B cell (primary cell): ENCODE data around the gene ARL14EPL.
"Not testable (repeated sequence)": the region's sequence is repeated elsewhere in the genome, so short reads cannot be mapped to it uniquely, and the experiment has no call there.

ENCODE experiments used
- EZH2 ChIP-seq: IDR thresholded peaks from 2 replicates; pipeline ENCODE4 v1.6.1; 2012; ENCODE audit warnings: borderline replicate concordance, low read depth, mild to moderate bottlenecking, moderate library complexity, low read length; ENCODE audit not compliant: insufficient read depth, poor library complexity, severe bottlenecking
- TF ChIP-seq, protein P1 (sequence below): fragments of 200-600 bp; IDR thresholded peaks from one replicate; pipeline ENCODE4 v1.8.0; 2022; ENCODE audit warnings: antibody characterized with exemption, mild to moderate bottlenecking

DNA sequence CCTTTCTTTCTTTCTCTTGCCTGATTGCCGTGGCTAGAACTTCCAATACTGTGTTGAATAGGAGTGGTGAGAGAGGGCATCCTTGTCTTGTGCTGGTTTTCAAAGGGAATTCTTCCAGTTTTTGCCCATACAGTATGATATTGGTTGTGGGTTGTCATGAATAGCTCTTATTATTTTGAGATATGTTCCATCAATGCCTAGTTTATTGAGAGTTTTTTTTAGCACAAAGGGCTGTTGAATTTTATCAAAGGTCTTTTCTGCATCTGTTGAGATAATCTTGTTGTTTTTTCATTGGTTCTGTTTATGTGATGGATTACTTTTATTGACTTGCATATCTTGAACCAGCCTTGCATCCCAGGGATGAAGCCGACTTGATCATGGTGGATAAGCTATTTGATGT is 72.7 kb downstream of the ARL14EPL start:
- TF ChIP-seq, protein P1, sequence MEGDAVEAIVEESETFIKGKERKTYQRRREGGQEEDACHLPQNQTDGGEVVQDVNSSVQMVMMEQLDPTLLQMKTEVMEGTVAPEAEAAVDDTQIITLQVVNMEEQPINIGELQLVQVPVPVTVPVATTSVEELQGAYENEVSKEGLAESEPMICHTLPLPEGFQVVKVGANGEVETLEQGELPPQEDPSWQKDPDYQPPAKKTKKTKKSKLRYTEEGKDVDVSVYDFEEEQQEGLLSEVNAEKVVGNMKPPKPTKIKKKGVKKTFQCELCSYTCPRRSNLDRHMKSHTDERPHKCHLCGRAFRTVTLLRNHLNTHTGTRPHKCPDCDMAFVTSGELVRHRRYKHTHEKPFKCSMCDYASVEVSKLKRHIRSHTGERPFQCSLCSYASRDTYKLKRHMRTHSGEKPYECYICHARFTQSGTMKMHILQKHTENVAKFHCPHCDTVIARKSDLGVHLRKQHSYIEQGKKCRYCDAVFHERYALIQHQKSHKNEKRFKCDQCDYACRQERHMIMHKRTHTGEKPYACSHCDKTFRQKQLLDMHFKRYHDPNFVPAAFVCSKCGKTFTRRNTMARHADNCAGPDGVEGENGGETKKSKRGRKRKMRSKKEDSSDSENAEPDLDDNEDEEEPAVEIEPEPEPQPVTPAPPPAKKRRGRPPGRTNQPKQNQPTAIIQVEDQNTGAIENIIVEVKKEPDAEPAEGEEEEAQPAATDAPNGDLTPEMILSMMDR: not testable (repeated sequence)
- TF ChIP-seq EZH2: not testable (repeated sequence)
